ENCODE results near the gene PRSS48. TPM values are rescaled to one million over a fixed set of nuclear protein-coding genes. Genes with fewer than 3 reads are reported as not detected.
A peak's percentile ranks its signal among the peaks of the same experiment; 100 is the strongest.
"Not testable (repeated sequence)": the region's sequence is repeated elsewhere in the genome, so short reads cannot be mapped to it uniquely, and the experiment has no call there.

Gene PRSS48
- total RNA-seq, 1 experiment from 2014 or later: not detected

GRCh38 chr4:151260526-151260925 is 16.4 kb upstream of the PRSS48 start:
- peak; percentile 88 for DNase-seq (ENCODE audit: low read depth)

DNA sequence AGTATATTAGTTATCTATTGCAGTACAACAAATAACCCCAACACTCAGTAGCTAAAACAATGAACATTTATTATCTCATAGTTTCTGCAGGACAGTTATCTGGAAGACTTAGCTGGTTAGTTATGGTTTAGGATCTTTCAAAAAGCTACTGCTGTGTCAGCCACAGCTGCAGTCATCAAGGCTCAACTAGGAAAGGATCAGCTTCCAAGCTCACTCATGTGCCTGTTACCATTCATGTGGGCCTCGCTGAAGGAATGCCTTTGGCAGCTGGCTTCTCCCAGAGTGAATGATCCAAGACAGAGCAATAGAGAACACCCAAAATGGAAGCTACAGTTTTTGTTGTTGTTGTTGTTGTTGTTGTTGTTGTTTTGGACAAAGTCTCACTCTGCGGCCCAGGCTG is 13.5 kb upstream of the PRSS48 start:
- DNase-seq (ENCODE audit: low read depth): no peak

- no peak for DNase-seq (ENCODE audit: low read depth)
Measured at GRCh38 chr4:151266497-151266896, 10.5 kb upstream of the PRSS48 start.

GRCh38 chr4:151267104-151267503 is 9.9 kb upstream of the PRSS48 start:
- no peak for DNase-seq (ENCODE audit: low read depth)

DNA sequence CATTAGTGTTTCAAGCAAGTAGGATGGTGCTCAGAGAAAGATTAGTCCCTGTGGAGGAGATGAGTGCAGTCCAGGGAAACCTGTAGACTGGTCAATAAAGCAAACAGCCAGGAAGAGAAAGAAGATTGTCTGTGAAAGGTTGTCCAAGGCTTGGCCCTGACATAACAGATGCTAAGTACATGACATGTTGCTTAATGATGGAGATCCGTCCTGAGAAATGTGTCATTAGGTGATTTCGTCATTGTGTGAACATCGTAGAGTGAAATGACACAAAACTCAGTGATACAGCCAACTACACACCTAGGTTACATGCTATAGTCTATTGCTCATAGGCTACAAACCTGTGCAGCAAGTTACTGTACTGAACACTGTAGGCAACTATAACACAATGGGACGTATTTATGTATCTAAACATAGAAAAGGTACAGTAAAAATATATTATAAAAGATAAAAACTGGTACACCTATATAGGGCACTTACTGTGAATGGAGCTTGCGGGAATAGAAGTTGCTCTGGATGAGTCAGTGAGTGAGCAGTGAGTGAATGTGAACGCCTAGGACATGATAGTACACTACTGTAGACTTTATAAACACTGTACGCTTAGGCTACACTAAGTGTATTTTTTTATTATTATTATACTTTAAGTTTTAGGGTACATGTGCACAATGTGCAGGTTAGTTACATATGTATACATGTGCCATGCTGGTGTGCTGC is 9.0 kb upstream of the PRSS48 start:
- DNase-seq (ENCODE audit: low read depth): no peak

DNA sequence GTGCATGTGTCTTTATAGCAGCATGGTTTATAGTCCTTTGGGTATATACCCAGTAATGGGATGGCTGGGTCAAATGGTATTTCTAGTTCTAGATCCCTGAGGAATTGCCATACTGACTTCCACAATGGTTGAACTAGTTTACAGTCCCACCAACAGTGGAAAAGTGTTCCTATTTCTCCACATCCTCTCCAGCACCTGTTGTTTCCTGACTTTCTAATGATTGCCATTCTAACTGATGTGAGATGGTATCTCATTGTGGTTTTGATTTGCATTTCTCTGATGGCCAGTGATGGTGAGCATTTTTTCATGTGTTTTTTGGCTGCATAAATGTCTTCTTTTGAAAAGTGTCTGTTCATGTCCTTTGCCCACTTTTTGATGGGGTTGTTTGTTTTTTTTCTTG is 8.1 kb upstream of the PRSS48 start:
- not testable (repeated sequence) for DNase-seq (ENCODE audit: low read depth)

DNA sequence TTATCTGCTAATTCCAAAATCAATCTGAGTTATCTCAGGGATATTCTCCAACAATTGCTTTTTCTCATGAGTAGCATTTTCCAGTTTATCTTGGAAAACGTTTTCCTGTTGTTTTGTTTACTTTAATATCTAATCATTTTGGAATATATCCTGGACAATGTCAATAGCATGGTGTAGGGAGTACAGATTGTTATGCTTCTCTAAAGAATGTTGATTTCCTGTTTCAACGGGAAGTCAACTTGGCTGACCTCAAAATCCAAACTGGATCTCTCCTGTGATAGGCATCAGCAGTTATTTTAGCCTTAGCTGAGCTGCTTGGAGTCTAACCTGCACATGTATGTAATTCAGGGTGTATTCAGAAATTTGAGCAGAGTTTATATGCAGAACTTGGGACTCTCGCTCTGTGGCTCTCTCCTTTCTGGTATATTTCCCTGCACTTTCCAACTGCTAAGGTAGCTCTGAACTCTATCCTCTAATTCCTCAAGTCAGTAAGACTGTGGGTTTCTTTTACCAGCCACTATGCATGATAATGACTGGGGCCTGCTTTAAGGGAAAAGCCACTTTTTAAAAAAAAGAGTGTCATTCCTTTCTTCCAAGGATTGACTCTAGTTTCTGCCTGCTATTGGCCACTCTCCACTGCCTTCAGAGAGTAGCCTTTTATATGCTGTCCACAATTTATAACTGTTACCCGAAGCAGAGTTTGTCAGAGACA is 7.7 kb downstream of the PRSS48 start:
- no peak for DNase-seq (ENCODE audit: low read depth)

- DNase-seq (ENCODE audit: low read depth): peak; percentile 32
Measured at GRCh38 chr4:151287409-151287808, 10.4 kb downstream of the PRSS48 start.

GRCh38 chr4:151291485-151291884 is 14.5 kb downstream of the PRSS48 start:
- no peak for DNase-seq (ENCODE audit: low read depth)

DNA sequence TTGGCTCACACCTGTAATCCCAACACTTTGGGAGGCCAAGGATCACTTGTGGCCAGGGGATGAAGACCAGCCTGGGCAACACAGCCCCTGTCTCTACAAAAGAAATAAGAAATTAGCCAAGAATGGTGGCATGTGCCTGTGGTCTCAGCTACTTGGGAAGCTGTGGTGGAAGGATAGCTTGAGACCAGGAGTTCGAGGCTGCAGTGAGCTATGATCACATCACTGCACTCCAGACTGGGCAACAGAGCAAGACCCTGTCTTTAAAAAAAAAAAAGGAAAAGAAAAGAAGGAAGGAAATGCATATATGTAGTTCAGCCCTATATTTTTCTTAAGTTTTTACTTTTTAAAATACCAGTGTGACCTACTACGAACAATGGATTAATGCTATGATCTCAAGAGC is 15.1 kb downstream of the PRSS48 start:
- DNase-seq (ENCODE audit: low read depth): no peak

DNA sequence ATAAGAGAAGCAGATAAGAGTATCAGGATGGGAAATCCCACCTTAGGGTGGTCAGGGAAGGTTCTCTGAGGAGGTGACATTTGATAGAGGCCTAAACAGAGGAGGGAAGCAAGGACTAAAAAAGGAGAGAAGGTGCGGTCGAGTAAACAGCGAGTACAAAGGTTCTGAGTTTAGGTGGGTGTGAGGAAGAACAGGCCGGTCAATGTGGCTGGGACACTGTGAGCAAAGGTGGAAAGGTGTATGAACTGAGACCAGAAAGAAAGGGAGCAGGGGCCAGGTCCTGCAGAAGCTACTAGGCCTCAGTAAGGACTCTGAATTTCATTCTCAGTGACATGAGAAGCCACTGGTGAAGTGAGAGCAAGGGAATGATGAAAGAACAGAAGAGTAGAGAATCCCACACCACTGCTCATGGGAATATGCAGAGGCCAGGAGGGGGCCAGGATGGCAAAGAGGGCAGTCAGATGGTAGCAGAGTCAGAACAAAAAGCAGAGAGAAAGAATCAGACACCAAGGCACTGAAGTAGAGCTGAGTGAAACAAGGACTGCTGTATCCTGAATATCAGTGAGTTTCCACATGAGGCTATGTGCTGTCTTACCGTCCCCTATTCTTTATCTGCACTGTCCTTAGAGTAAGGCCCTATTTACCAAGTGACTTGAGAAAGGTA is 18.0 kb downstream of the PRSS48 start:
- DNase-seq (ENCODE audit: low read depth): no peak

- no peak for DNase-seq (ENCODE audit: low read depth)
Measured at GRCh38 chr4:151296227-151296626, 19.3 kb downstream of the PRSS48 start.

- DNase-seq (ENCODE audit: low read depth): no peak
Measured at GRCh38 chr4:151297170-151297569, 20.2 kb downstream of the PRSS48 start.

- peak; percentile 29 for DNase-seq (ENCODE audit: low read depth)
Measured at GRCh38 chr4:151302432-151302831, 25.5 kb downstream of the PRSS48 start.

GRCh38 chr4:151304226-151304625 is 27.3 kb downstream of the PRSS48 start:
- no peak for DNase-seq (ENCODE audit: low read depth)

- peak; percentile 37 for DNase-seq (ENCODE audit: low read depth)
Measured at GRCh38 chr4:151304755-151305154, 27.8 kb downstream of the PRSS48 start.

- DNase-seq (ENCODE audit: low read depth): no peak
Measured at GRCh38 chr4:151310124-151310728, 33.3 kb downstream of the PRSS48 start.

- no peak for DNase-seq (ENCODE audit: low read depth)
Measured at GRCh38 chr4:151313306-151314009, 36.5 kb downstream of the PRSS48 start.

GRCh38 chr4:151314010-151314355 is 37.0 kb downstream of the PRSS48 start:
- no peak for DNase-seq (ENCODE audit: low read depth)

GRCh38 chr4:151314479-151314878 is 37.5 kb downstream of the PRSS48 start:
- no peak for DNase-seq (ENCODE audit: low read depth)

GRCh38 chr4:151315212-151315886 is 38.4 kb downstream of the PRSS48 start:
- peak; percentile 56 for DNase-seq (ENCODE audit: low read depth)
